ENCODE data around the gene KRTAP5-2.

KRTAP5-2 gene

DNA sequence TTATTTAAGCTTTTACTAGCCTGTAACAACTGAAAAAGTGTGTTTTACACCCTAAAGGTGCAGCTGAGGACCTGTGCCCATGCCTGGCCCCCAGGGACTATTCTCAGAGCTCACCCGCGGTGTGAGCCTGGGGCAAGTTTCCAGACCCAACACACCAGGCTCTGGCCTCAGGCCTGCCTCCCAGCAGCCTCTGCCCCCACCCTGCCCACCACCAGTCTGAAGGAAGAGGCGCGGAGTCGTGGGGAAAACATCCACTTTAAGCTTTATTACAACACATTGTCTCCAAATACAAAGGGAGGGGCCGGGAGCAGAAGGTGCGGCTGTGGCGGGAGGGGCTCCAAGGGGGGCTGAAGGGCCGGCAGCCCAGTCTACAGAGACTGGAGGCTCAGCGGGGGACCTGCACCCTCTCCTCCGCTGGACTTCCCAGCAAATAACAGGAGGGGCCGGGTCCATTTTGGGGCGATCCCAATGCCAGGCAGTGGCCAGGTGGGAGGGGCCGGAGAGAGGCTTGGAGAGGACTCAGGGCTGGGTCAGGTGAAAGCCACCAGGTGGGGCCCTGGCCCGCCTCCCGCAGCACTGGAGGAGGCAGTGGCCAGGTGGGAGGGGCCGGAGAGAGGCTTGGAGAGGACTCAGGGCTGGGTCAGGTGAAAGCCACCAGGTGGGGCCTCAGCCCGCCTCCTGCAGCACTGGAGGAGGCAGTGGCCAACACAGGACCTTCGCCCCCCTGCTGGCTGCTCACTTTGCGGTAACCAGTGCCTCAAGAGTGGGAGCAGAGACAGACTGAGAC lies 44.1 kb downstream of the KRTAP5-2 start:
- DNase-seq = no peak

DNA sequence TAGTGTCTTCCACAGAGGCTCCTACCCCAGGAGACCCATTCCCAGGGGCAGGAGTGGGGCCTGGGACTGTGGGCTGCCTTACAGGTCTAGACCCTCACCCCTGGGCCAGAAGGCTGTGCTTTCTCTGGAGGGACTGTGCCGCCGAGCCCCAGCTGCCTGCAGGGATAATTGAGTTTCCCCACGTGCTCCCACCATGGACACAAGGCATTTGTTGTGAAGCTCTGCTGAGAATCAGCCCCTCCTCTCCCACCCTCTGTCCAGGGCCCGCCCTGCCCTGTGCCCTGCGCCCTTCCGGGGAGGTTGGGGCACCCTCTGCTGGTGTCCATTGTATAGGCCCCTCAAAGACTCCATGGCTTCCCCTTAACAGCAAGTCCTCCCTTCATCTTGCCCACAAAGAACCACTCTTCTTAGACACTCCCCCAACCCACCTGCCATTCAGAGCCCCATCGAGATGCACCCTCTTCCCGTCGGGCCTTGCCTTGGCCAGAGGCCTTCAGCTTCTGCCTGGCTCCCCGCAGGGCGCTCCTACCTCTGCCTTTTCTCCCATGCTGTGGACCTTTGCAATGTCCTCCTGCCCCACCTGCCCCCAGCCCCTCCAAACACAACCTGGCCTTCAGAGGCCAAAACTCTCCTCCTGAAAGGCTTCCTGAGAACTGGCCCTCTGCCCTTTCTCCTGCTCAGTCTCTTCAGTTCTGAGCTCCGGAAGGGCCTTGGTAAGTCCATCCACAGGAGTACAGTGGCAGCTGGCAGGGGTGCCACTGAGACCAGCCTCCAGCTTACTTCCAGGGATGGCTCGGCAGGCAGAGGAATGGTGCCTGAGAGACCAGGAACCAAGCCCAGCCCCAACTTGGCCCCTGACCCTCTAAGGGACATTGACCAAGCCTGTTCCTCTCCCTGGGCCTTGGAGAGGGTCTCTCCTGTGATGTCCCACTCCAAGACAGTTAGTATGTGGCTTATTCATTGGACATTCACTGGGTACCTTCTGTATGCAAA lies 48.5 kb downstream of the KRTAP5-2 start:
- no peak for DNase-seq

DNA sequence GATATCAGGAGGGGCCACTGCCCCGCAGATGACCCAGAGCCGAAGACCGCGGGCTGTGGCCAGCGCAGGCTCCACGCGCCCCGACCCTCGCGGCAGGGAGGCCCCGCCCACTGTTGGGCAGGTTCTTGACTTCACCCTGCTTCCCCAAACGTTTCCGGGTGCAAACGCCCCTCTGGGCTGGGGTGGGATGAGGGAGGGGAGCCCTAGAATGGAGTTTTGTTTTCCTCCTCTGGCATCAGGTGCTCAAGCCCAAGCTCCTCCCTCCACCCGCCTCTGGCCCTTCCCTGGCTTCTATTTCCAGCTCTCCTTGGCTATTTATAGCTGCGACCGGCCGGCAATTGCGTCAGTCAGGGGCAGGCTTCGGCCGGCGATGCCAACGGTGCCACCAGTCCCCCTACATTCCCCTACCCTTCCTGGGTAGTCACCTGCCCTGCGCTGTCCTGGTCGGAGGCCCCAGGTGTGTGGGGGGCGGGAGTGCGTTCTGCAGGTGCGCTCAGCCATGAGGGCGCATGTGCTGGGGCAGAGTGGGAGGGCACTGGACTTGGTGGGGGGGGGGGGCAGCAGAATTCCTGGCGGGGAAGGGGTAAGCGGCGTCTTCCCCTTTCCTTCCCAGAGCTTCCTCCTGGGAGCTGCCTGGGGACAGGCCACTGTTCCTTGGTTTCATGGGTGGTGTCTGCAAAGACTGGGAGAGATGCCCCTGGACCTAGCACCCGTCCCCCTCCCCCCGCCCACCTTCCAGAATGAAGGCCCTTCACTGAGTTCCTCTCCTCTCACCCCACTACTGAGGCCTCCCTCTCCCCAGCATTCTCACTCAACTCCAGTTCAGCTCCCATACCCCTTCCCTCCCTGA lies 49.6 kb downstream of the KRTAP5-2 start:
- no peak for DNase-seq

DNA sequence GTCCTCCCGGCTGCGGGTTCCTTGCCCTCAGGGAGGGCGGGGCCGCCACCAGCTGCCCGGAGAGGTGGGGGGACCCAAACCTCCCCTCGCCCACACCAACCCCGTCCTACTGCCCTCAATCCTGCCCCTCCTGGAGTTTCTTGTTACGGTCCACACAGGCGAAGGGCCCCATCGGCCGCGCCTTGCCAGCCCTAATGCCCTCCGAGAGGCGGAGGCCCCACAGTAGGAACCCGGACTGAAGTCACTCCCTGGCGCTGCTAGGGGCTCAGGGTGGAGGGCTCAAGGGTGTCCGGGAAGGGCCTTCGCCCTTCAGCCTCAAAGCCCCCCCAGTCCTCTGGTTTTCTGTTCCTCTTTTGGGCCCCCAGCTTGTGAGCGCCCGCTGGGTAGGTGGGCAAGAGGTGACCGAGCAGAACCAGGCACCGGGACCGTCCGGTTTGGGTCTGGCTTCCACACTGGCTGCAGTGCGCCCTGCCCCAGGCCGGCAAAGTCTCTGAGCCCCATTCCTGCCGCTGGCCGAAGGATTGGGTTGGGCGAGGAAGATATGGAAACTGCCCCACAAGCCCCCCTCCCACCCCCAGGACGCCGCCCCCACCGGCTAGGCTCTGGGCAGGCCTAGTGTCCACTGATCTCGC lies 50.5 kb downstream of the KRTAP5-2 start:
- no peak for DNase-seq

All from NCI-H2171 (cell line).